ENCODE data around the gene FKBP5. TPM values are rescaled to one million over a fixed set of nuclear protein-coding genes. Genes with fewer than 3 reads are reported as not detected.

Gene FKBP5
- total and polyA plus RNA-seq, 2 donors from 2014 or later: 45.6 to 267 TPM

DNA sequence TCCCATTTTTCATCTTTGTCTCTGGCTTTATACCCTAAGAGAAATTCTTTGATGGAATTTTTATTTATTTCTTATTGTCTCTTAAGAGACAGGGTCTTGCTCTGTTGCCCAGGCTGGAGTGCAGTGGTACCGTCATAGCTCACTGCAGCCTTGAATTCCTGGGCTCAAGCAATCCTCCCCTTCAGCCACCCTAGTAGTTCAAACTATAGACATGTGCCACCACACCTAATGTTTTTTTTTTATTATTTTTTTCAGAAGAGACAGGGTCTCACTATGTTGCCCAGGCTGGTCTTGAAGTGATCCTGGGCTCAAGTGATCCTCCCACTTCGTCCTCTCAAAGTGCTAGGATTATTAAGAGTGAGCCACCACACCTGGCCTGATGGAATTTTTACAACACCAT, 40.5 kb downstream of the FKBP5 start:
- H3K27me3 ChIP-seq (ENCODE audit: control insufficient read depth, insufficient read depth, low read length): no peaks in the 10 kb centered on the region
- H3K36me3 ChIP-seq (ENCODE audit: control insufficient read depth in 2 of 3, insufficient read depth in 3 of 3, low read length in 3 of 3): peaks cover 0 to 7% (median 4%) of the 10 kb centered on the region in 3 donors
- FAIRE-seq: no peak
- no peak overlapping the region for H3K4me3 ChIP-seq (ENCODE audit: low read length in 3 of 3)
- no peaks in the 10 kb centered on the region for H3K4me1 ChIP-seq (ENCODE audit: control insufficient read depth in 2 of 3, insufficient read depth in 2 of 3, low read depth in 1 of 3, low read length in 3 of 3)
- no peak for DNase-seq
- no peak overlapping the region for H3K27ac ChIP-seq (ENCODE audit: low read depth in 2 of 2, low read length in 2 of 2)
- H3K9me3 ChIP-seq (ENCODE audit: control insufficient read depth in 2 of 3, insufficient read depth in 1 of 3, low read length in 3 of 3): no peaks in the 10 kb centered on the region
- intact Hi-C loops (cut with DNase I): no loop called here
- TF ChIP-seq, protein P1, sequence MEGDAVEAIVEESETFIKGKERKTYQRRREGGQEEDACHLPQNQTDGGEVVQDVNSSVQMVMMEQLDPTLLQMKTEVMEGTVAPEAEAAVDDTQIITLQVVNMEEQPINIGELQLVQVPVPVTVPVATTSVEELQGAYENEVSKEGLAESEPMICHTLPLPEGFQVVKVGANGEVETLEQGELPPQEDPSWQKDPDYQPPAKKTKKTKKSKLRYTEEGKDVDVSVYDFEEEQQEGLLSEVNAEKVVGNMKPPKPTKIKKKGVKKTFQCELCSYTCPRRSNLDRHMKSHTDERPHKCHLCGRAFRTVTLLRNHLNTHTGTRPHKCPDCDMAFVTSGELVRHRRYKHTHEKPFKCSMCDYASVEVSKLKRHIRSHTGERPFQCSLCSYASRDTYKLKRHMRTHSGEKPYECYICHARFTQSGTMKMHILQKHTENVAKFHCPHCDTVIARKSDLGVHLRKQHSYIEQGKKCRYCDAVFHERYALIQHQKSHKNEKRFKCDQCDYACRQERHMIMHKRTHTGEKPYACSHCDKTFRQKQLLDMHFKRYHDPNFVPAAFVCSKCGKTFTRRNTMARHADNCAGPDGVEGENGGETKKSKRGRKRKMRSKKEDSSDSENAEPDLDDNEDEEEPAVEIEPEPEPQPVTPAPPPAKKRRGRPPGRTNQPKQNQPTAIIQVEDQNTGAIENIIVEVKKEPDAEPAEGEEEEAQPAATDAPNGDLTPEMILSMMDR (IDR thresholded peaks at IDR 0.05; ENCODE audit: borderline replicate concordance, extremely low read depth, insufficient read depth): no peak
- H3K9ac ChIP-seq (ENCODE audit: low read length in 3 of 3): no peak overlapping the region

DNA sequence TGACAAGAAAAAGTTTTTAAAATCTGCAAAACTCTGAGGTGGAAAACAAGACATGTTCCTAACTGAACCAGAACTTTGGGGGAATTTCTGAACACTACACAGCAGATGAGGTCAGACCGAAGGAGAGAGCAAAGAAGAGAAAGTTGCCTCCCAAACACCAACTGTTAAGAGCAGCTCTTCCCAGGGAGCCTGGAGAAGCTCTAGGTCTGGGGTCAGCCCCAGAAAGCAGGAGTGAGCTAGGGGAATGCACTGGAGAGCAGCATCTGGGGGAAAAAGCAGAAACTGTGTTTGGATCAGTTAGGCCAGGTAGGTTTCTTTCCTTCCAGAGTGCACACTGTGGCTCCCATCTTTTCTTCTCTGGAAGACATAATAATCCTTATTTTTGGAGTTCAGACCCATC, 41.3 kb downstream of the FKBP5 start:
- FAIRE-seq (no peak), DNase-seq (no peak)
- Histone ChIP-seq H3K4me3 (ENCODE audit: low read length in 3 of 3) (no peak overlapping the region), H3K27me3 (ENCODE audit: control insufficient read depth, insufficient read depth, low read length) (no peaks in the 10 kb centered on the region), H3K27ac (ENCODE audit: low read depth in 2 of 2, low read length in 2 of 2) (no peak overlapping the region), H3K9me3 (ENCODE audit: control insufficient read depth in 2 of 3, insufficient read depth in 1 of 3, low read length in 3 of 3) (no peaks in the 10 kb centered on the region), H3K4me1 (ENCODE audit: control insufficient read depth in 2 of 3, insufficient read depth in 2 of 3, low read depth in 1 of 3, low read length in 3 of 3) (no peaks in the 10 kb centered on the region), H3K9ac (ENCODE audit: low read length in 3 of 3) (no peak overlapping the region), H3K36me3 (ENCODE audit: control insufficient read depth in 2 of 3, insufficient read depth in 3 of 3, low read length in 3 of 3) (peaks cover 0 to 8% (median 7%) of the 10 kb centered on the region in 3 donors)
- intact Hi-C loops (cut with DNase I): no loop called here
- TF ChIP-seq, protein P1 (IDR thresholded peaks at IDR 0.05; ENCODE audit: borderline replicate concordance, extremely low read depth, insufficient read depth): no peak

DNA sequence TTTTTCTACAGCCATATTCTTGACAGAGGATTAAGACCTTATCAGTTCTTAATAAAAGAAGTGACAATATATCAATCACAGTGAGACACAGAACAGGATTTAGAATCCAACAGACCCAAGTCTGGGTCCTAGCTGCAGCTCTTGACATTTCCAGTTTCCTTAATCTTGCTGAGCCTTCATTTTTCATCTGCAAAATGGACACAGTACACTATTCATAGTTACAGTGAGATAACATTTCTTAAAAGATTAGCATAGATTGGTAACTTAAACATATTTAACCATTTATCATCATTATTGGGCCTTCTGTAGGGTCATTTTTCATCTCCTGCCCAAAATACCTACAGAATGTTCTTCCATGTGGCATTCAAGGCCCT, 45.6 kb downstream of the FKBP5 start:
- intact Hi-C loops (cut with DNase I): no loop called here
- Histone ChIP-seq H3K9ac (ENCODE audit: low read length in 3 of 3) (no peak overlapping the region), H3K36me3 (ENCODE audit: control insufficient read depth in 2 of 3, insufficient read depth in 3 of 3, low read length in 3 of 3) (peaks cover 0 to 27% (median 26%) of the 10 kb centered on the region in 3 donors), H3K4me3 (ENCODE audit: low read length in 3 of 3) (no peak overlapping the region), H3K27me3 (ENCODE audit: control insufficient read depth, insufficient read depth, low read length) (no peaks in the 10 kb centered on the region), H3K4me1 (ENCODE audit: control insufficient read depth in 2 of 3, insufficient read depth in 2 of 3, low read depth in 1 of 3, low read length in 3 of 3) (no peaks in the 10 kb centered on the region), H3K9me3 (ENCODE audit: control insufficient read depth in 2 of 3, insufficient read depth in 1 of 3, low read length in 3 of 3) (no peaks in the 10 kb centered on the region), H3K27ac (ENCODE audit: low read depth in 2 of 2, low read length in 2 of 2) (no peak overlapping the region)
- FAIRE-seq (no peak), DNase-seq (no peak)
- TF ChIP-seq, protein P1 (IDR thresholded peaks at IDR 0.05; ENCODE audit: borderline replicate concordance, extremely low read depth, insufficient read depth): no peak

Data from kidney (tissue), 14 donors.